ENCODE data around the gene RNF220. TPM values are rescaled to one million over a fixed set of nuclear protein-coding genes. Genes with fewer than 3 reads are reported as not detected.

Gene RNF220
- total RNA-seq, 1 experiment from 2014 or later, result 92.4 TPM

GRCh38 chr1:44646261-44647110, 241.4 kb downstream of the RNF220 start:
- H3K4me3 ChIP-seq (ENCODE audit: low read depth, low read length), result no peak overlapping the region
- H3K27ac Mint-ChIP-seq (ENCODE audit: unreplicated experiment), result no peak overlapping the region
- ChIA-PET CTCF (no interaction called here), POLR2A (no interaction called here)
- H3K27me3 Mint-ChIP-seq (ENCODE audit: insufficient read depth, unreplicated experiment), result no peaks in the 10 kb centered on the region
- no peaks in the 10 kb centered on the region for H3K9me3 ChIP-seq
- TF ChIP-seq, protein P1, sequence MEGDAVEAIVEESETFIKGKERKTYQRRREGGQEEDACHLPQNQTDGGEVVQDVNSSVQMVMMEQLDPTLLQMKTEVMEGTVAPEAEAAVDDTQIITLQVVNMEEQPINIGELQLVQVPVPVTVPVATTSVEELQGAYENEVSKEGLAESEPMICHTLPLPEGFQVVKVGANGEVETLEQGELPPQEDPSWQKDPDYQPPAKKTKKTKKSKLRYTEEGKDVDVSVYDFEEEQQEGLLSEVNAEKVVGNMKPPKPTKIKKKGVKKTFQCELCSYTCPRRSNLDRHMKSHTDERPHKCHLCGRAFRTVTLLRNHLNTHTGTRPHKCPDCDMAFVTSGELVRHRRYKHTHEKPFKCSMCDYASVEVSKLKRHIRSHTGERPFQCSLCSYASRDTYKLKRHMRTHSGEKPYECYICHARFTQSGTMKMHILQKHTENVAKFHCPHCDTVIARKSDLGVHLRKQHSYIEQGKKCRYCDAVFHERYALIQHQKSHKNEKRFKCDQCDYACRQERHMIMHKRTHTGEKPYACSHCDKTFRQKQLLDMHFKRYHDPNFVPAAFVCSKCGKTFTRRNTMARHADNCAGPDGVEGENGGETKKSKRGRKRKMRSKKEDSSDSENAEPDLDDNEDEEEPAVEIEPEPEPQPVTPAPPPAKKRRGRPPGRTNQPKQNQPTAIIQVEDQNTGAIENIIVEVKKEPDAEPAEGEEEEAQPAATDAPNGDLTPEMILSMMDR (IDR thresholded peaks at IDR 0.05; ENCODE audit: insufficient read depth in 1 of 2, low read depth in 1 of 2, low read length in 1 of 2, severe bottlenecking in 1 of 2, unreplicated experiment in 1 of 2), result no peak
- no TSS peak for BruUV-seq (replicated peaks)
- no peaks in the 10 kb centered on the region for H3K27me3 ChIP-seq (replicated peaks; ENCODE audit: control insufficient read depth, insufficient read depth, low read length)
- intact Hi-C loops (cut with micrococcal nuclease; ENCODE audit: unreplicated experiment), result no loop called here
- no peaks in the 10 kb centered on the region for H3K9me3 Mint-ChIP-seq (ENCODE audit: unreplicated experiment)
- H3K36me3 ChIP-seq (ENCODE audit: control insufficient read depth, insufficient read depth, low read length), result peaks cover 2% of the 10 kb centered on the region; the same call in 1 of the 2 replicates
- no peak overlapping the region for H3K4me3 Mint-ChIP-seq (ENCODE audit: unreplicated experiment)
- H3K4me1 Mint-ChIP-seq (ENCODE audit: low read depth, unreplicated experiment), result peaks cover 6% of the 10 kb centered on the region
- no peak for DNase-seq
- peaks cover 18% of the 10 kb centered on the region for H3K36me3 Mint-ChIP-seq (ENCODE audit: insufficient read depth, unreplicated experiment)
- H3K4me1 ChIP-seq, result no peaks in the 10 kb centered on the region

GRCh38 chr1:44647896-44648295, 242.8 kb downstream of the RNF220 start:
- H3K9me3 Mint-ChIP-seq (ENCODE audit: unreplicated experiment), result no peaks in the 10 kb centered on the region

DNA sequence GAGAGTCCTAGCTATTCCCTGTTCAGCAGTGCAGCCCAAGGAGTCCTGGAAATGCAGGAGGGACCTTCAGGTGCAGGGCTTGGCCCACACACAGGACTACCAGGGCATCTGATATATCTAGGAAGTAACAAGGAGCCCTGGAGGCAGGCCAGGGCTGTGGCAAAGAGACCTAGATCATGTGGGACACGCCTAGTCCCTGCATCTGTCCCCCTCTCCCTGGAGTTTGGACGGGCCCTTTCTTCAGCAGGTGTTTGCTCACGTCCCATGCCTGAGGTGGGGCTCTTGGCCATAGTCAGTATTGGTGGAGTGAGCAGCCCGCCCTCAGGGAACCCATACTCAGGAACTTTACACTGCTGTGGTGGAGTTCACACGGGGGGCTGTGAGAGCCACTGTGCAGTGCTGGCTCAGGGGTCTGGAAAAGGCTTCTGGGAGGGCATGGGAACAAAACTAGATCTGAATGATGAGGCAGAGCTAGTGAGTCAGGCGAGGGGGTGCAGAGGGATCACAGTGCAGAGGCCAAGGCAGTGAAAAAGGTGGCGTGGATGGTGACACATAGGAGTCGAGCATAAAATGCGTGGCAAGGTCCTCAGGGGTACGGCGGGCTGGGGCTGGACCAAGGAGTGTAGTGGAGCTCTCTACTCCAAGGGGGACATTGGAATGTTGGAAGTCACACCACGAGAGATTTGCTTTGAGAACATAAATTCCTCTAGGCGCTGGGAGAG, 243.6 kb downstream of the RNF220 start:
- Histone ChIP-seq H3K9me3 (no peaks in the 10 kb centered on the region), H3K4me1 (no peaks in the 10 kb centered on the region), H3K36me3 (ENCODE audit: control insufficient read depth, insufficient read depth, low read length) (peaks cover 2% of the 10 kb centered on the region; the same call in 1 of the 2 replicates), H3K27me3 (replicated peaks; ENCODE audit: control insufficient read depth, insufficient read depth, low read length) (no peaks in the 10 kb centered on the region), H3K4me3 (ENCODE audit: low read depth, low read length) (no peak overlapping the region)
- Mint-ChIP-seq H3K36me3 (ENCODE audit: insufficient read depth, unreplicated experiment) (peaks cover 22% of the 10 kb centered on the region), H3K27me3 (ENCODE audit: insufficient read depth, unreplicated experiment) (no peaks in the 10 kb centered on the region), H3K4me3 (ENCODE audit: unreplicated experiment) (no peak overlapping the region), H3K27ac (ENCODE audit: unreplicated experiment) (no peak overlapping the region), H3K4me1 (ENCODE audit: low read depth, unreplicated experiment) (no peaks in the 10 kb centered on the region), H3K9me3 (ENCODE audit: unreplicated experiment) (no peaks in the 10 kb centered on the region)
- CTCF ChIA-PET, result no interaction called here
- DNase-seq, result no peak
- no TSS peak for BruUV-seq (replicated peaks)
- intact Hi-C loops (cut with micrococcal nuclease; ENCODE audit: unreplicated experiment), result no loop called here
- TF ChIP-seq, protein P1 (IDR thresholded peaks at IDR 0.05; ENCODE audit: insufficient read depth in 1 of 2, low read depth in 1 of 2, low read length in 1 of 2, severe bottlenecking in 1 of 2, unreplicated experiment in 1 of 2), result no peak
- POLR2A ChIA-PET, result no interaction called here

More at GRCh38 chr1:44647896-44648295, 242.8 kb downstream of the RNF220 start:
- peaks cover 23% of the 10 kb centered on the region for H3K36me3 Mint-ChIP-seq (ENCODE audit: insufficient read depth, unreplicated experiment)
- intact Hi-C loops (cut with micrococcal nuclease; ENCODE audit: unreplicated experiment), result no loop called here
- H3K9me3 ChIP-seq, result no peaks in the 10 kb centered on the region
- no peaks in the 10 kb centered on the region for H3K27me3 Mint-ChIP-seq (ENCODE audit: insufficient read depth, unreplicated experiment)
- H3K36me3 ChIP-seq (ENCODE audit: control insufficient read depth, insufficient read depth, low read length), result peaks cover 2% of the 10 kb centered on the region; the same call in 1 of the 2 replicates
- H3K4me1 ChIP-seq, result no peaks in the 10 kb centered on the region
- BruUV-seq (replicated peaks), result no TSS peak
- no peak overlapping the region for H3K4me3 ChIP-seq (ENCODE audit: low read depth, low read length)
- H3K4me1 Mint-ChIP-seq (ENCODE audit: low read depth, unreplicated experiment), result peaks cover 6% of the 10 kb centered on the region
- POLR2A ChIA-PET, result no interaction called here
- TF ChIP-seq, protein P1 (IDR thresholded peaks at IDR 0.05; ENCODE audit: insufficient read depth in 1 of 2, low read depth in 1 of 2, low read length in 1 of 2, severe bottlenecking in 1 of 2, unreplicated experiment in 1 of 2), result no peak
- no peaks in the 10 kb centered on the region for H3K27me3 ChIP-seq (replicated peaks; ENCODE audit: control insufficient read depth, insufficient read depth, low read length)
- no peak overlapping the region for H3K4me3 Mint-ChIP-seq (ENCODE audit: unreplicated experiment)
- DNase-seq, result no peak
- CTCF ChIA-PET, result no interaction called here
- H3K27ac Mint-ChIP-seq (ENCODE audit: unreplicated experiment), result no peak overlapping the region

All from Caco-2 (cell line).